ENCODE measurements around the gene FAAP20.
A peak's percentile ranks its signal among the peaks of the same experiment; 100 is the strongest.

FAAP20 gene

DNA sequence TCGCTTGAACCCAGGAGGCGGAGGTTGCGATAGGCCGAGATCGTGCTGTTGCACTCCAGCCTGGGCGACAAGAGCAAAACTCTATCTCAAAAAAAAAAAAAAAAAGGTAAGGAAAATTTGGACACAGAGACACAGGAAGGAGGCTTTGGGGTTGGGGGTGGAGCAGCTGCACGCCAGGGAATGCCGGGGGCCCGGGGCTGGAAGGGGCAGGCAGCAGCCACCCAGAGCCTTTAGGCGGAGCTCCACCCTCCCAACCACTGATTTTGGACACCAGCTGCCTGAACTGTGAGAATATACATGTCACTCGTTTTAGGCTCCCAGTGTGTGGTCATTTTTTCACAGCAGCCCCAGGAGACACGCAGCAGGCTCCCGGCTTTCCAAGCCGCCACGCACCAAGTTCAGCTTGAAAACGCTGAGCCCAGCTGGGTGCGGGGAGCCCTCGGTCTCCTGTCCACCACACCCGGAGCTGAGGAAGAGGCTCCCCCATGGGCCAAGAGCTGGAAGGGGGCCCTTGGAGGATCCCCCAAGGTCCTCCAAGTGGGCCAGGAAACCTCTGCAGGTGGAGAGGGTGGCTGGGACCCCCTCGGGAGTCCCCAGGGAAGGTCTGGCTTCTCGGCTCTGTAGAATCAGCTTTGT is 5.9 kb upstream of the FAAP20 start:
- peaks cover 4% of the 10 kb centered on the region for H3K79me2 ChIP-seq (ENCODE audit: control insufficient read depth, insufficient read depth, low read length, unreplicated experiment)
- no peak overlapping the region for H2AFZ ChIP-seq (ENCODE audit: low read length, unreplicated experiment)
- H3K4me3 ChIP-seq (ENCODE audit: low read depth, low read length) = peak overlapping the region; percentile 76; the same call in 1 of the 2 replicates
- H3K27me3 ChIP-seq (ENCODE audit: insufficient read depth, low read length) = no peaks in the 10 kb centered on the region
- H3K36me3 ChIP-seq (ENCODE audit: insufficient read depth, low read length) = no peaks in the 10 kb centered on the region
- peaks cover 13% of the 10 kb centered on the region for H3K4me1 ChIP-seq (ENCODE audit: control insufficient read depth, insufficient read depth, low read length, unreplicated experiment)
- H3K27ac ChIP-seq (ENCODE audit: low read depth, low read length) = no peak overlapping the region

DNA sequence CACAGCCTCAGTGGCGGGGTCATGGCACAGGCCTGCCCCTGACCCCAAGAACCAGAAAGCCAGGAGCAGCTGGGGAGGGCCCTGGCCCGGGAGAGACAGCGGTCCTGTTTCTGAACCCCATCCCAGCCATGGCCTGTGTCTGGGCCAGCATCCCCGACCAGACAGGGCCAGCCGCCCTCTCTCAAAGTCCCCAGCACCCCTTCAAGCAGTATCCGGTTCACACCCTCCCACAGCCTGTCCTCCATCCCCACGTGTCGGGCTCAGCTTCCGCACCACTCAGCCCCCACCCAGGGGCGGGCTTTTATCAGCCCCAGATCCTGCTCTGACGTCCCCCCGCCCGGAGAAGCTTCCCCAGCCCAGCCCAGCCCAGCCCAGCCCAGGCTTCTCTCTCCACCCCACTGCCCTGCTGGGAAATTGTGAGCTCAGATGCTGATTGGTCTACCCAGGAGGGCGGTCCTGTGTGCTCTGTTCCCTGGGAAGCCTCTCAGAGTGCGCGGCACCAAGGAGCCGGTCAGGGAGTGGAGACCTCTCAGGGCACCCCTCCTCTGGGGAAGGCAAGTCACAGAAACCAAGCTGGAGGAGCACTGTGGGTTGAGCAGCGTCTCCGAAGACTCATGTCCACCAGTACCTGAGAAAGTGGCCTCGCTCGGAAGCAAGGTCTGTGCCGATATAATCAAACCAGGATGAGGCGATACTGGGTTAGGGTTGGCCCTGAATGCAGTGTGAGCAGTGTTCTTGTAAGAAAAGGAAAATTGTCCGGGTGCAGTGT is 4.7 kb upstream of the FAAP20 start:
- Histone ChIP-seq H3K36me3 (ENCODE audit: insufficient read depth, low read length) (no peaks in the 10 kb centered on the region), H3K27ac (ENCODE audit: low read depth, low read length) (peak overlapping the region; percentile 53; the same call in 1 of the 2 replicates), H3K4me1 (ENCODE audit: control insufficient read depth, insufficient read depth, low read length, unreplicated experiment) (peaks cover 10% of the 10 kb centered on the region), H3K79me2 (ENCODE audit: control insufficient read depth, insufficient read depth, low read length, unreplicated experiment) (peaks cover 4% of the 10 kb centered on the region), H3K27me3 (ENCODE audit: insufficient read depth, low read length) (no peaks in the 10 kb centered on the region), H2AFZ (ENCODE audit: low read length, unreplicated experiment) (no peak overlapping the region), H3K4me3 (ENCODE audit: low read depth, low read length) (peak overlapping the region; percentile 76)

DNA sequence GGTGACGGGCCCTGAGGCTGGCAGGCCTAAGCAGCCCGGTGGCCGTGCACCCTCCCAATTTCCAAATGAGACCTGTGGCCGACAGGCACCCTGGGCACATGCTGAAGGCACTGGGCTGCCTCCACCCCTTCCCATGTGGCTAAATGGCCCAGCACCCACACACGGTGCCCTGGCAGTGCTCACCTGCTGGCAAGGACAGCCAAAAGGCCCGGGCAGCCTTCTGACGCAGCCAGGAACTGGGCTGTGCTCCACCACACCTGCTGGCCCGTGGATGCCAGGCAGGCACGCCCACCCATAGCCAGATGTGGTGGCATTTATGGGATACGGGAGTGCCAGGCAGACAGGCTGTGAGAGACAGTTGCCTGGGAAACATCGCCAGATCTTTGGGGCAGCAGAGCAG is 4.0 kb upstream of the FAAP20 start:
- H3K4me1 ChIP-seq (ENCODE audit: control insufficient read depth, insufficient read depth, low read length, unreplicated experiment) = peaks cover 11% of the 10 kb centered on the region
- H3K4me3 ChIP-seq (ENCODE audit: low read depth, low read length) = peak overlapping the region; percentile 76; the same call in 1 of the 2 replicates
- H3K27ac ChIP-seq (ENCODE audit: low read depth, low read length) = peak overlapping the region; percentile 53; the same call in 1 of the 2 replicates

DNA sequence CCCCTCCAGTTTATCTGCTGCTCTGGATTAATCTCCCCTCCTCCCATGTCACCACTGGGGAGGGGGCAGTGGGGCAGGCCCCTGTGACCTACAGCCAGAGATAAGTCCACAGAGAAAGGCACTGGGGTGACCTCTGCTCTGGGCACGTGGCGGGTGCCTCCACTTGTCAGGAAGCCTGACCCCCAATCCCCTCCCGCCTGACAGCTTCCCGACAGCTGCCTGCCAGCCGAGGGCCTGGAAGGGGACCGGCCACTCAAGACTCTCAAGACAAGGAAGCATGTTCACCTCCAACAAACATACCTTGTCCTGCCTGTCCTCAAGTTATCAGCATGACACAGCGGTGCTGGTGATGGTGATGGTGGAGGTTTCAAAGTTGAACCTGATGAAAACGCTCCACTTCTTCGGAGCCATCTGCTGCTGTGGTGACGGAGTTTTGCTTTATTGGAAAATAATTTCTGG is 3.2 kb upstream of the FAAP20 start:
- H3K27ac ChIP-seq (ENCODE audit: low read depth, low read length) = no peak overlapping the region
- no peak overlapping the region for H2AFZ ChIP-seq (ENCODE audit: low read length, unreplicated experiment)
- no peaks in the 10 kb centered on the region for H3K36me3 ChIP-seq (ENCODE audit: insufficient read depth, low read length)
- peaks cover 18% of the 10 kb centered on the region for H3K79me2 ChIP-seq (ENCODE audit: control insufficient read depth, insufficient read depth, low read length, unreplicated experiment)
- H3K4me1 ChIP-seq (ENCODE audit: control insufficient read depth, insufficient read depth, low read length, unreplicated experiment) = peaks cover 15% of the 10 kb centered on the region
- no peaks in the 10 kb centered on the region for H3K27me3 ChIP-seq (ENCODE audit: insufficient read depth, low read length)
- H3K4me3 ChIP-seq (ENCODE audit: low read depth, low read length) = no peak overlapping the region

More for the DNA sequence above, 4.0 kb upstream of the FAAP20 start:
- Histone ChIP-seq H3K79me2 (ENCODE audit: control insufficient read depth, insufficient read depth, low read length, unreplicated experiment) (peaks cover 9% of the 10 kb centered on the region), H2AFZ (ENCODE audit: low read length, unreplicated experiment) (no peak overlapping the region), H3K36me3 (ENCODE audit: insufficient read depth, low read length) (no peaks in the 10 kb centered on the region), H3K27me3 (ENCODE audit: insufficient read depth, low read length) (no peaks in the 10 kb centered on the region)

DNA sequence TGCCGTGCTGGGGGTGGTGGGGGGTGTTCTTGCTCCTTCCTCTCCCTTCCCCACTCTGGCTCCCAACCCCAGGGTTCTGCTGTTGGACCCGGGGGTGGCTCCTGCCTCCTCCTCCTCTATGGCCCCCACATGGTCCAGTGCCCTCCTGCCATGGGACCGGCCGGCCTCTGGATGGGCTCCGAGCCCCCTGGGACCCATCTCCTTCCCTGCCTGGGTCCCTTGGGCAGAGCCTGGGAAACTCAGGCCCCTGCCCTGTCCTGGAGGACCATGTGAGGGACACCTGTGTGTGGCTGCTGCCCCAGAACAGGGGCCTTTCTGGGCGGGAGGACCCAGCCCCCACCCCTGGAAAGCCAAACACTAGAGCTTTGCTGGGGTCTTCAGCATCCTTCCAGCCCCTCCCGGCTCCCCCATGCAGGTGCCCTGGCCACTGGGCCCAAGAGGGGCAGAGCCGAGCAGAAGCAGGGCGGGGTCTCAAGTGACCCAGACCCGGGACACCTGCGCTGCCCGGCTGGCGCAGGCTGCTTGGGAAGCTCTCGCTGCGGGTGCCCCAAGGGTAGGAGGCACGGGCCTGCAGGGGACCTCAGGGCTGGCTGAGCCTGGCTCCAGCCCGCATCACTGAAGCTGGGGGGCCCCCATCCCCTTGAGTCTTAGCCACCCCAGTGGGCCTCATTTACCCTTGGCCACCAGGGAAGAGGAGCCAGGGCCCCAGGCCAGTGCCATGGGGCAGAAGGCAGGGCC is 2.5 kb upstream of the FAAP20 start:
- Histone ChIP-seq H3K4me3 (ENCODE audit: low read depth, low read length) (no peak overlapping the region), H3K4me1 (ENCODE audit: control insufficient read depth, insufficient read depth, low read length, unreplicated experiment) (peaks cover 18% of the 10 kb centered on the region), H2AFZ (ENCODE audit: low read length, unreplicated experiment) (no peak overlapping the region), H3K27ac (ENCODE audit: low read depth, low read length) (no peak overlapping the region), H3K36me3 (ENCODE audit: insufficient read depth, low read length) (no peaks in the 10 kb centered on the region), H3K79me2 (ENCODE audit: control insufficient read depth, insufficient read depth, low read length, unreplicated experiment) (peaks cover 22% of the 10 kb centered on the region), H3K27me3 (ENCODE audit: insufficient read depth, low read length) (no peaks in the 10 kb centered on the region)

DNA sequence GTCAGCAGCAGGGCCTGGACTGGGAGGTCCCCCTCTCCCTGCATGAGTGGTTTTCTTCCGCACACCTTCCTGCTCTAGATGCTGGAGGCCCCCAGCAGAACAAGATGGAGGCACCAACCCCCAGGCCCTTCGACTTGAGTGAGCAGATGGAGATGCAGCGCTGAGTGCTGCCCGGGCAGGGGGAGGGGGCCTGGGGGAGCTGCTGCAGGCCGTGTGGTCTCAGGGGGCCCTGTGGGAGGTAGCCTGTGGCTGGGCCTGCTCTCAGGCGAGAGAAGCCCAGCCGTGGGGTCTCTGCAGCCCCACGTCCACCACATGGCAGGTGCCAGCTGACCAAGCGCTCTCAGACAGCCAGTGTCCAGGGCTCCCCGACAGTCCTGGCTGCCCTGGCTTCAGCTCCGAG is 1.2 kb upstream of the FAAP20 start:
- H3K79me2 ChIP-seq (ENCODE audit: control insufficient read depth, insufficient read depth, low read length, unreplicated experiment) = peaks cover 29% of the 10 kb centered on the region
- peaks cover 23% of the 10 kb centered on the region for H3K4me1 ChIP-seq (ENCODE audit: control insufficient read depth, insufficient read depth, low read length, unreplicated experiment)
- H3K4me3 ChIP-seq (ENCODE audit: low read depth, low read length) = no peak overlapping the region
- no peak overlapping the region for H3K27ac ChIP-seq (ENCODE audit: low read depth, low read length)
- no peaks in the 10 kb centered on the region for H3K27me3 ChIP-seq (ENCODE audit: insufficient read depth, low read length)
- H2AFZ ChIP-seq (ENCODE audit: low read length, unreplicated experiment) = no peak overlapping the region
- no peaks in the 10 kb centered on the region for H3K36me3 ChIP-seq (ENCODE audit: insufficient read depth, low read length)

DNA sequence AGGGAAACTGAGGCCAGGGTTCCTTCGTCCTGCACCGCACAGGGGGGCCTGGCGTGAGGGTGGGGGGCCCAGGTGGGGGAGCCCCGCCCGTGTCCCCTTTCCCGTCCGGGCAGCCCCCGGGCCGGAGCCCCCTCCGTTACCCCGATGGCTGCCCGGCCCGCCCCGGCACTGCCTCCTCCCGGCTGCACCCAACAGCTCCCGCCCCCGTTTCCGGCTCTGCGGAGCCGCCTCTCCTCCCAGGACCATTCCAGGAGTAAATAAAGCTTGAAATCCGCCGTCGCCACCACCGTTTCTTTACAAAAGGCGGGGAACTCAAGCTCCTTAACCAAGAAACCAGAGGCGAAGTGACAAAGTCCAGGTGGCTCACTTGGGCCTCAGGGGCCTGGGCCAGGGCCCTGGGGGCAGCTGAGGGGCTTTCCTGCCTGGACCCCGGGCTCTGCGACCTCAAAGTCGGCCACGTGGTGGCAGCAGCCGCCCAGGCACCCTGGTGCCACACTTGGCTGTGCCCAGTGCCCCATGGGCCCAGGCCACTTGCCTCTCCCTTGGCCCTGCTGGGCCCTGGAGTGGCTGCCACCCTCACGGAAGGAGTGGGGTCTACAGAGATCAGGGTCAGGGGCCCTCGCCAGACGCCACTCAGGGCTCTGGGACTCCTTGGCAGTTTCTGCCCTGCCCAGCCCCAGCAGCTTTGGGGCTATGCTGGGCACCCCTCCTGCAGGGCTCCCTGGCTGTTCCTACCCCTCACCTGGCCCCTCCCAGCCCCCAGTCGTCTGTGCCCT is 514 bp upstream of the FAAP20 start:
- peaks cover 26% of the 10 kb centered on the region for H3K4me1 ChIP-seq (ENCODE audit: control insufficient read depth, insufficient read depth, low read length, unreplicated experiment)
- H3K4me3 ChIP-seq (ENCODE audit: low read depth, low read length) = peak overlapping the region; percentile 71
- H3K36me3 ChIP-seq (ENCODE audit: insufficient read depth, low read length) = no peaks in the 10 kb centered on the region
- no peaks in the 10 kb centered on the region for H3K27me3 ChIP-seq (ENCODE audit: insufficient read depth, low read length)
- peaks cover 25% of the 10 kb centered on the region for H3K79me2 ChIP-seq (ENCODE audit: control insufficient read depth, insufficient read depth, low read length, unreplicated experiment)
- peak overlapping the region; percentile 66 for H3K27ac ChIP-seq (ENCODE audit: low read depth, low read length)
- peak overlapping the region; percentile 65 for H2AFZ ChIP-seq (ENCODE audit: low read length, unreplicated experiment)

DNA sequence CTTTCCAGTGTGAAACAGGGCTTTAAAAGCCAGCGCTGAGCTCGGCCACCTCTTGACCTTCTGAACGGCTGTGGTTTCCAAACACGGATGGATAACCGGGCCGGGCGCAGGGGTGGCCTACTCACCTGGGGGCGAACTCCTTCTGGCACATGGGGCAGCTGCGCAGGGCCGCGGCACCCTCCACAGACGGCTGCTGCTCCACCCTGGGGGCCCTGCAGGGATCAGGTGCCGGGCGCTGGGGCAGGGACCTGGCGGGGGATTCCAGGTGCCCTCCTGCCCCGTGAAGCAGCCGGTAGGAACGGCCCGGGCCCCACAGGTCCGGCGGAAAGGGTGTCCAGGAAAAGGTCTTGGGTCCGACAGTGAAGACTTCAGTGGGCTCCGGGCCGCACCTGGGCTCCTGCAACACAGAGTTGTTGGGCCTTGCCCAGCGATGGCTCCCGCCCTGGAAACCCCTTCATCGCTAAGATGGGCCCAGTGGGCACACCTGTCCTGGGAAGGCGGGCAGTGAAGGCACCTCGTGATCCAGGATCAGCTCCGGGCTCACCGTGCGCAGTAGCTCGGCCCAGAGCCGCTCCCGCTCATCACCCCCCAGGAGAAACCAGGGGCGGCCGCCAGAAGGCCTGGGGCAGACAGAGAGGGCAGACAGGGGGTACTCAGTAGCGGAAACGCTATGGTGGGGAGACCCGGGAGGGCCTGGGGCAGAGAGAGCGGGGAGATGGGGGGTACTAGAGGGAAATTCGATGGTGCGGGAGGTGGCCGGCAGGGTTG is 874 bp downstream of the FAAP20 start:
- no peaks in the 10 kb centered on the region for H3K27me3 ChIP-seq (ENCODE audit: insufficient read depth, low read length)
- H3K27ac ChIP-seq (ENCODE audit: low read depth, low read length) = no peak overlapping the region
- no peak overlapping the region for H2AFZ ChIP-seq (ENCODE audit: low read length, unreplicated experiment)
- no peaks in the 10 kb centered on the region for H3K36me3 ChIP-seq (ENCODE audit: insufficient read depth, low read length)
- peaks cover 22% of the 10 kb centered on the region for H3K4me1 ChIP-seq (ENCODE audit: control insufficient read depth, insufficient read depth, low read length, unreplicated experiment)
- peaks cover 25% of the 10 kb centered on the region for H3K79me2 ChIP-seq (ENCODE audit: control insufficient read depth, insufficient read depth, low read length, unreplicated experiment)
- peak overlapping the region; percentile 71 for H3K4me3 ChIP-seq (ENCODE audit: low read depth, low read length)

DNA sequence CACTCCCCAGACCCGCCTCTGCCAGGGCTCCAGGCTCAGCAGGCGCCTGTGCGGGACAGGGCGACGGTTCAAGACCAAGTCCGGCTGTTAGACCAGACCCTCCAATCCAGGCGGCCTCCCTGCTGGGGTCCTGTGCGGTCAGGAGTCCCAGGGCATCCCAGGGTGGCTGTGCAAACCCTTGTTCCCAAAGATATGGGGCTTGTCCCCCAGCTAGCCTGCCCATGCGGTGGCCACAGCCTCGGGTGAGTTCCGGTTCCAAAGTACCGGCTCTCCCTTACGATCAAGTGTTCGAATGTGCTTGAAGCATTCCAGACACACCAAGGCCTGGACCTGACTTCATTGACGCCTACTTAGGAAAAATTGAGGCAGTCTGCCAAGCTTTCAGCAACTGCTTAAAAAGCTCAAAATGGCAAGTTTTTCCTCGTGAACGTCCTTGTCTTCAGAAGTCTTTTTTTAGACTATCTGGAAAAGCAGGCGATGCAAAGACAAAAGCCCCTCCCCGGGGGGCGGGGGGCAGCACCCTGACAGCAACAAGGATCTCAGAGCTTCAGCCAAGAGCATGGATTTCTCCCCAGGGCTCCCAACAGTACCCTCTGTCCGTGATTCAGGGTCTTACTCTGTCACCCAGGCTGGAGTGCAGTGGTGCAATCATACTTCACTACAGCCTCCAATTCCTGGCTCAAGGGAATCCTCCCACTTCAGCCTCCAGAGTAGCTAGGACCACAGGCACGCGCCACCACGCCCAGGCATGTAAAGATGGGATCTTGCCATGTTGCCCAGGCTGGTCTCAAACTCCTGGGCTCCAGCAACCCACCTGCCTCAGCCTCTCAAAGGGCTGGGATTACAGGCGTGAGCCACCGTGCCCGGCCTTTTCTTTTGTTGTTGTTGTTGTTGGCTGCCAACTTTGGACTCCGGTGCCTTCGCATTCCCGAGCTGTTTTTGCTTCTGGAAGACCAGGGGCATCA is 2.3 kb downstream of the FAAP20 start:
- Histone ChIP-seq H3K79me2 (ENCODE audit: control insufficient read depth, insufficient read depth, low read length, unreplicated experiment) (peaks cover 25% of the 10 kb centered on the region), H3K4me1 (ENCODE audit: control insufficient read depth, insufficient read depth, low read length, unreplicated experiment) (peaks cover 20% of the 10 kb centered on the region), H3K4me3 (ENCODE audit: low read depth, low read length) (peak overlapping the region; percentile 71), H2AFZ (ENCODE audit: low read length, unreplicated experiment) (no peak overlapping the region), H3K27me3 (ENCODE audit: insufficient read depth, low read length) (no peaks in the 10 kb centered on the region), H3K27ac (ENCODE audit: low read depth, low read length) (no peak overlapping the region), H3K36me3 (ENCODE audit: insufficient read depth, low read length) (no peaks in the 10 kb centered on the region)

Data from ACC112 (cell line).